Esophagus muscularis mucosa (tissue), 4 donors: ENCODE data around the gene TSTD1. TPM values are rescaled to one million over a fixed set of nuclear protein-coding genes. Genes with fewer than 3 reads are reported as not detected.

Experiments
- DNase-seq: peaks from one replicate; pipeline ENCODE4 v3.0.0-alpha.2; 2017; ENCODE audit errors: extremely low spot score
- H3K27ac ChIP-seq, 4 donors: fragments of 200-600 bp; sonication (generic); replicated peaks in 1 of 4; 1 replicate in 3 of 4; 2 replicates in 1 of 4; pipeline ENCODE4 v1.5.1; 2016 to 2019; ENCODE audit warnings: mild to moderate bottlenecking in 1 of 4
- H3K27me3 ChIP-seq, 4 donors: fragments of 200-600 bp; sonication (generic); one replicate each; pipeline versions ENCODE4 v1.5.1 to v1.6.0; 2016 to 2019
- H3K36me3 ChIP-seq, 4 donors: fragments of 200-600 bp; sonication (generic); one replicate each; pipeline ENCODE4 v1.5.1; 2016 to 2019
- H3K4me1 ChIP-seq, 4 donors: fragments of 200-600 bp; sonication (generic); one replicate each; pipeline ENCODE4 v1.5.1; 2016 to 2019
- H3K4me3 ChIP-seq, 4 donors: fragments of 200-600 bp; sonication (generic); 1 replicate in 2 of 4; 2 replicates in 2 of 4; pipeline ENCODE4 v1.5.1; 2016 to 2019; ENCODE audit warnings: mild to moderate bottlenecking in 4 of 4, moderate library complexity in 1 of 4
- H3K9me3 ChIP-seq, 4 donors: fragments of 200-600 bp; sonication (generic); 1 replicate in 3 of 4; 2 replicates in 1 of 4; pipeline ENCODE4 v1.5.1; 2016 to 2019
- CTCF ChIP-seq, 3 experiments: fragments of 200-600 bp in 2 of 3; fragments of 450-650 bp in 1 of 3; sonication (generic) in 2 of 3; IDR thresholded peaks; one replicate each; pipeline ENCODE4 v1.5.1; 2017 to 2019; ENCODE audit warnings: antibody characterized with exemption in 3 of 3, mild to moderate bottlenecking in 2 of 3, moderate library complexity in 1 of 3
- EP300 ChIP-seq: sonication (generic); formaldehyde crosslinking; IDR thresholded peaks from one replicate; pipeline ENCODE4 v1.6.1; 2017; ENCODE audit warnings: antibody characterized with exemption
- POLR2A ChIP-seq: fragments of 450-650 bp; IDR thresholded peaks from one replicate; pipeline ENCODE4 v1.6.1; 2017; ENCODE audit warnings: antibody characterized with exemption, moderate library complexity, mild to moderate bottlenecking, low read depth
- POLR2AphosphoS5 ChIP-seq, 2 donors: sonication (generic); formaldehyde crosslinking; IDR thresholded peaks; one replicate each; pipeline ENCODE4 v1.6.1; 2017; ENCODE audit warnings: antibody characterized with exemption in 2 of 2
- WGBS: methylation state at CpG from one replicate; pipeline ENCODE4 v1.1.5; 2018; 5-methylcytosine and 5-hydroxymethylcytosine counted together
- intact Hi-C: fragments of 100-400 bp; cut with DNase I; formaldehyde crosslinking; loops from one replicate; pipeline ENCODE4 v1.15.1; 2023
- total RNA-seq, 4 donors: library from RNA; depleted of rRNA; stranded (reverse); fragments of >200 nt; gene quantifications; one replicate each; pipeline versions ENCODE4 v1.1.0 to v1.2.1, GENCODE V29; 2016

Gene TSTD1
- total RNA-seq, 4 donors from 2014 or later: 19.0 to 46.5 (median 29.4) TPM

- peaks cover 0 to 42% (median 0%) of the 10 kb centered on the region in 4 donors for H3K27me3 ChIP-seq
- WGBS: 90% methylated on average over 4 of the region's 4 CpGs
- H3K27ac ChIP-seq: no peak overlapping the region
- intact Hi-C loops: no loop called here
- no peak for DNase-seq
- H3K36me3 ChIP-seq: no peaks in the 10 kb centered on the region
- no peaks in the 10 kb centered on the region for H3K4me1 ChIP-seq
- H3K9me3 ChIP-seq: no peaks in the 10 kb centered on the region
- H3K4me3 ChIP-seq: no peak overlapping the region
- TF ChIP-seq CTCF (IDR thresholded peaks at IDR 0.05) (no peak), EP300 (no peak), POLR2A (no peak), POLR2AphosphoS5 (IDR thresholded peaks at IDR 0.05) (no peak)
Observed at GRCh38 chr1:161054232-161054631, 15.5 kb upstream of the TSTD1 start.

- intact Hi-C loops: no loop called here
- Histone ChIP-seq H3K4me3 (no peak overlapping the region), H3K27me3 (peaks cover 0 to 45% (median 0%) of the 10 kb centered on the region in 4 donors), H3K9me3 (no peaks in the 10 kb centered on the region), H3K36me3 (no peaks in the 10 kb centered on the region), H3K27ac (no peak overlapping the region), H3K4me1 (no peaks in the 10 kb centered on the region)
- no peak for TF ChIP-seq POLR2AphosphoS5 (IDR thresholded peaks at IDR 0.05)
- no peak for DNase-seq
- 76% methylated on average over 3 of the region's 3 CpGs for WGBS
Observed at GRCh38 chr1:161052899-161053298, 14.1 kb upstream of the TSTD1 start.

GRCh38 chr1:161051219-161051618, 12.5 kb upstream of the TSTD1 start:
- TF ChIP-seq CTCF (IDR thresholded peaks at IDR 0.05) (no peak), POLR2AphosphoS5 (IDR thresholded peaks at IDR 0.05) (no peak), EP300 (no peak), POLR2A (no peak)
- no peak overlapping the region for H3K4me3 ChIP-seq
- H3K36me3 ChIP-seq: no peaks in the 10 kb centered on the region
- DNase-seq: no peak
- no peaks in the 10 kb centered on the region for H3K9me3 ChIP-seq
- peaks cover 0 to 35% (median 0%) of the 10 kb centered on the region in 4 donors for H3K27me3 ChIP-seq
- intact Hi-C loops: no loop called here
- peaks cover 0 to 4% (median 0%) of the 10 kb centered on the region in 4 donors for H3K4me1 ChIP-seq
- 88% methylated on average over 5 of the region's 10 CpGs for WGBS
- H3K27ac ChIP-seq: no peak overlapping the region

GRCh38 chr1:161048949-161049722, 10.4 kb upstream of the TSTD1 start:
- Histone ChIP-seq H3K27ac (no peak overlapping the region), H3K9me3 (no peaks in the 10 kb centered on the region), H3K36me3 (no peaks in the 10 kb centered on the region), H3K4me1 (peaks cover 5 to 12% (median 6%) of the 10 kb centered on the region in 4 donors), H3K27me3 (peaks cover 0 to 18% (median 0%) of the 10 kb centered on the region in 4 donors), H3K4me3 (no peak overlapping the region)
- TF ChIP-seq EP300: no peak
- no peak for TF ChIP-seq POLR2AphosphoS5 (IDR thresholded peaks at IDR 0.05)
- TF ChIP-seq CTCF (IDR thresholded peaks at IDR 0.05): no peak
- no peak for TF ChIP-seq POLR2A
- intact Hi-C loops: loop anchor here (5.0 kb wide), 1 partner anchor 48 kb away; the partner anchor contains the start of gene KLHDC9
- no peak for DNase-seq
- 100% methylated on average over 4 of the region's 5 CpGs for WGBS
